Fibroblast of skin of left quadriceps (primary cell): ENCODE results near the gene MAP2K1.

Experiments
- DNase-seq, 2 experiments: peaks; one replicate each; pipeline ENCODE4 v3.0.0-alpha.2; 2013; ENCODE audit warnings: low read depth in 2 of 2

Gene MAP2K1

GRCh38 chr15:66503780-66504562, 117.3 kb downstream of the MAP2K1 start:
- no peak for DNase-seq

DNA sequence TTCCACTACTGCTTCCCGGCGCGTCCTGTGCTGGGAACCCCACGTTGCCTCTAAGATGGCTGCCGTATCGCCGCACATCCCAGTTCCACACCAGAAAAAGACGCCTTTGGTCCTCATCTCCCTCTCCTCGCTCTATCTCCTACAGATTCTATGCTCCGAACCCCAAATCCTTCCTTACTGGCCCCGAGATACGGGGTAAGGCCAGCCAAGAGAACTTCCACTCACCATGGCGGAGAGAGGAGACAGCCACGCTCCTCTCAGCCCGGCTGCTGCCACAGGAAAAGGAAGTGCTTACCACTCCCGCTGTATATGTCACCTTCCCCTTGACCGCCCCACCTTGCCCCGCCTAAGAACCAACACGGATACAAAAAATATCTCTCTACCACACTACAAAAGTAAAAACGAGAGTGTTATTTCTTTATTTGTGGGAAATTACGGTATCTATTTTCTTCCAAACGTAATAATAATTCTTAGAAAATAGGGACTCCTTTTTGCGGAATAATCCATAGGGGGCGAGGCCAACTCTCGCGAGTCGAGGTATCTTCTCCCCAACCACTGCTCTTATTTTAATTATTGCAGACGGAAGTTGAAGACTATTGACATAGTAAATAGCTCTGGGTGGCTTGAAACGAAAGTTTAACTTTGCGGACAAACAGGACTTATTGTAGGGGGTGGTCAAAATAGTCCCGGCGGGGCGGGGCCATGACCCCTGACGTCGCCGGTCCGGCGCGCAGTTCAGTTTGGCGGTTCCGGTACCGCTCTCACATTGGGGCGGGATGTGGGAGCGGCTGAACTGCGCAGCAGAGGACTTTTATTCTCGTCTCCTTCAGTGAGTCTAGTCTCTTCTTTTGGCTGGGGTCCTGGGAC, 118.1 kb downstream of the MAP2K1 start, which contains the start of the genes RPL4 and ZWILCH:
RPL4 (minus strand) TSS at position 293 of the 867 bp plus-strand sequence; CDS start at position 228, 65 bp downstream.
ZWILCH (plus strand) TSS at position 764 of the 867 bp plus-strand sequence; CDS start at position 777, 13 bp downstream.
- DNase-seq, result peak; percentile 78 to 80

- peak in 1 of 2 experiments; percentile 4 for DNase-seq
Observed at GRCh38 chr15:66505430-66505811, 118.7 kb downstream of the MAP2K1 start.

GRCh38 chr15:66505818-66506217, 119.1 kb downstream of the MAP2K1 start:
- no peak for DNase-seq

DNA sequence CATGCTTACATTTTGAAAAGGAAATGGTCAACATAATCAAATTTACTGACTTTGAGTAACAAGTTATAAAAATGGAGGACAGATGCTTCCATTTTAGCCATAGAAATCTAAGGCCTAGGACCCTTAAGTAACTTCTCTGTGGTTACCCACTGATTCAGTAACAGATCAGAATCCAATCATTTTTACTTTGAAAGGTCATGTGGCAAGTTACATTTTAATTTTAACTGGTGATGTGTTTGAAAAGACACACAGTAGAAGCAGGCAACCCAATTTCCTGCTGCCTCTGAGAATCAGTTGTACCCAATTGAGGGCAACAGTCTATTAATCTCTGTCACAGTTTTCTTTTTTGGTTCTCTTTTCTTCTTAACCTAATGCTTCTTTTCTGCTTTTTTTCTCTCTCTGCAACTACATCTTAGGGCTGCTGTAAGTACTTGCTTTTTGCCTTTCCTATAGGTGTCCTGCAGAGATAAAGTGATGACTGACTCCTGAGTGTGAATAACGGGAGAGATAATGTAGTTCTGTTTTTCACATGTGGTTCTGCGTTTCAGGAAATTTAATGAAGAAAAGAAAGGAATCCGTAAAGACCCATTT, 121.7 kb downstream of the MAP2K1 start:
- DNase-seq, result no peak

DNA sequence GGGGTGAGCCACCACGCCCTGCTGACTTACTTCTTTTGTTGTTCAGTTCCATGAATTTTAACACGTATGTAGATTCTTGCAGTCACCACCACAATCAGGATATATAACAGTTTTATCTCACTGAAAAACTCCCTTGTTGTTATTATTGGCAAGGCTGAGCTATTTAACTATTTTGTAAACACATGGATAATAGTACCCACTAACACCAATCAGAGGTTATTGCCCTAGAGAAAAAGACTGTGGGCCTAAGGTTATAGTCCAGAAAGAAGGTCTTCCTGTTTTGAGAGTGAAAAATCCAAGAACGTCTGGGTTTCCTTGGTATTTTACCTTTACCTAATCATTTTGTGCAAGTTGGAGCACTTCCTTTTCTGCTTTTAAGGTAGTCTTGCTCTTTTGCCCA, 127.9 kb downstream of the MAP2K1 start:
- DNase-seq, result no peak

DNA sequence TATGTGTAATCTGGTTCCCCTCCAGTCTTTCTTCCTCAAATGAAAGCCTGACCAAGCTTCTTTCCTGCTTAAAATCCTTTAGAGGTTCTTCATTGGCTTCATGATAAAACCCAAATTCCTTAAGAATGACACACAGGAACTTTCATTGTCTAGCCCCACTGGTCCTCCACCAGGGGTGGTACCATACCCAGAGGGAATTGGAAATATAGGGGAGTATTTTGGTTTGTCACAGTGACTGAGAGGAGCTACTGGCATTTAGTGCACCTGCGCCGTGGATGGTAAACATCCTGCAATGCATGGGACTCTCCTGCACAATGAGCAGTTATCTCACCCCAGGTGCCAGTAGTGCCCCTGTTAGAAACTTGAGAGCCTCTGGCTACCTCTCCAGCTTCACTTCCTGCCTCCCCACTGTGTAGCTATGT, 129.2 kb downstream of the MAP2K1 start:
- no peak for DNase-seq

DNA sequence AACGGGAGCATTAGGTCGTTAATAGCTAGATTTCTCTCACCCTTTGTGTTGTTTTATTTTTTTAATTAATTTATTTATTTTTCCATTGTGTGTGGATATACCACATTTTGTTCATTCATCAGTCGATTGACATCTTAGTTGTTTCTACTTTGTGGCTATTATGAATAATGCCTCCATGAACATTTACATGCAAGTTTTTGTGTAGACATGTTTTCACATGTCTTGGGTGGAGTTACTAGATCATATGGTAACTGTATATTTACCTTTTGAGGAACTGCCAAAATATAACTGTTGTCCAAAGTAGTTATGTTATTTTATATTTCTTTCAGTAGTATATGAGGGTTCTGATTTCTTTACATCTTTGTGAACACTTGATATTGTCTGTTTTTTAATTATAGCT, 137.2 kb downstream of the MAP2K1 start:
- DNase-seq, result no peak

- DNase-seq, result no peak
Observed at GRCh38 chr15:66524838-66525237, 138.1 kb downstream of the MAP2K1 start.

GRCh38 chr15:66535056-66535455, 148.3 kb downstream of the MAP2K1 start:
- no peak for DNase-seq
